HTR-8/SVneo (cell line): ENCODE data around the gene CYP2W1.

ENCODE experiments used
- DNase-seq: peaks from one replicate; pipeline ENCODE4 v3.0.0; 2011; ENCODE audit warnings: low spot score, mixed read lengths; ENCODE audit not compliant: insufficient read length
- FAIRE-seq: peaks from 2 replicates; lab custom pipeline; 2011; peaks lifted over from hg19 to GRCh38; lab: Jason Lieb, UNC

Gene CYP2W1

DNA sequence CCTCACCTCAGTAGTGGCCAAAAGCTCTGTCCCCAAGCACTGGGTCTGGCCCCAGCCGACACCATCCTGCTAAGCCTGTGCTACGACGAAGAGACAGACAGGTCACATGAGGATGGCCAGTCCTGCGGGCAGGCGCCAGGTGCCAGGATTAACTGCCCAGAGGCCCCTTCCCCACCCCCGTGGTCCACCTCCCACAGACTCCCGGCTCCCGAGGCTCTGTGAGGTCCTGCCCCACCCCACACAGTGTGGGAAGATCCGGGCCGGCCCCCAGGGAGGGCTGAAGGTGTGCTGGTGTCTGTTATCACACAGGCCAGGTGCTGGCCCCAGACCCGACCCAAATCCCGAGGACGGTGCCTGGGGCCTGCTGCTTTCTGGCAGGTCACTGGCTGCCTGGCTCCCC lies 27.2 kb downstream of the CYP2W1 start:
- DNase-seq: no peak
- FAIRE-seq: no peak

DNA sequence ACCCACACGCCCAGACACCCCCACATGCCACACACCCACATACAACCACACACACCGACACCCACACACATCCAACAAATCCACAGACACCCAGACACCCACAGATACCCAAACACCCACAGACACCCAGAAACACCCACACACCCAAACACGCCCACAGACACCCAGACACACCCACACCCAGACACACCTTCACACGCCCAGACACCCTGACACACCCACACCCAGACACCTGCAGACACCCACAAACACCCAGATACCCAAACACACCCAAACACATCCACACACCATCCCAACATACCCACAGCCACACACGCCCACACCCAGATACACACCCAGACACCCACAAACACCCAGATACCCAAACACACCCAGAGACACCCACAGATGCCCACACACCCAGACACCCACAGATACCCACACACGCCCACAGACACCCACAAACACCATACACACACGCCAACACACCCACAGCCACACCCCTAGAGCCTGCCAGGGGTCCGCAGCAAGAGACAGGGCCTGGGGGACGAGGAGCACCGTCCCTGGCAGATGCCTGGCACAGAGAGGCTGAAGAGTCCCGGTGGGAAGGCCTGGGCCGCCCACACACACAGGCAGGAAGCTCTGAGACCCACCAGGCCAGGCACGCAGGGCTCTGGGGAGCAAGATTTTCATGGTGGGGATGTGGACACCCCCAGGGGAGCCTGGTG lies 28.5 kb downstream of the CYP2W1 start:
- FAIRE-seq (peak; percentile 40), DNase-seq (no peak)

DNA sequence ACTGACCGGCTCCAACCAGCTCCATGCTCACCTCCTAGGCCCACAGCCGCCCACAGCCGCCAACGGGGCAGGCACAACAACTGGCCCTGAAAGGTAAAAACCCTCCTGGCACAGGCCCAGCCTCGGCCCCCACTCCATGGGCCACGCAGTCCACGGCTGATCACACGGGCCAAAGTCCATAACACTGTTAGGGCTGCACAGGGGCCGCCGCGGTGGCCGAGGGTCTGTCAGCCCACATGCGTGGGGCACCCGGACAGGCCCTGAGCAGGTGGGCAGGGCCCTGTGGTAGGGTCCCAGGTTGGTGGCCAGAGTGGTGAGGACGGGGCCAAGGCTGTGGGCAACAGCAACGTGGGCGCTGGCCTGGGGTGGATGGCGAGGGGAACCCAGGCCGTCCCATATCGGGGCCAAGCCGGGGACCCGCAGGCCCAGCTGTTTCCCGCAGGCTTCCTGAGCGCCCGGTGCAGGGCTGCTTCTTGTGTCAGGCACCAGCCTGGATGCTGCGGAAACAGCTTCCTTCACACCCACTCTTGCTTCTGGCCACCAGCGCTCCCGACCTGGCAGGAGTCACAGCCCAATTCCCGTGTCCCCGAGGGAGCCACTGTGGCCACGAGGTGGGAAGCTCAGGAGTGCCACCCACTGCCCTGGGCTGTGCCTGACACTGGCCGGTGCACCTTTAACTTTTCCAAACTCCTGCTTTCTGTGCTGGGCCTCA lies 29.2 kb downstream of the CYP2W1 start:
- DNase-seq (no peak), FAIRE-seq (no peak)

DNA sequence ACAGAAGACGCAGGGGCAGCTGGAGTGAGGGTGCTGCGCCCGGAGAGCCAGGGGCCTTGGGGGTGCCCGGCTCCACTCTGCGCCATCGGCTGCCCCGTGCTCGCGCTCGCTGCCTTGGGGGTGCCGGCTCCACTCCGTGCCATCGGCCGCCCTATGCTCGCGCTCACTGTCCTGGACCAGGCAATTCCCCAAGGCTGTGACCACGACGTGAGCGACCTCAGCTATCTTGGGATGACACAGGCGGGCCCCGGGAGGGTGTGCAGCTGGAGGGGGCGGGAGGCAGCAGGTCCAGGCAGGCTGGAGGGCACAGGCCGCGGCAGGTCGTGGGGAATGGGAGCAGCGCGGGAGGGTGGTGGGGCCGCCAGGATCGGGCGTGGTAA lies 29.7 kb downstream of the CYP2W1 start:
- FAIRE-seq: peak; percentile 4
- DNase-seq: no peak

DNA sequence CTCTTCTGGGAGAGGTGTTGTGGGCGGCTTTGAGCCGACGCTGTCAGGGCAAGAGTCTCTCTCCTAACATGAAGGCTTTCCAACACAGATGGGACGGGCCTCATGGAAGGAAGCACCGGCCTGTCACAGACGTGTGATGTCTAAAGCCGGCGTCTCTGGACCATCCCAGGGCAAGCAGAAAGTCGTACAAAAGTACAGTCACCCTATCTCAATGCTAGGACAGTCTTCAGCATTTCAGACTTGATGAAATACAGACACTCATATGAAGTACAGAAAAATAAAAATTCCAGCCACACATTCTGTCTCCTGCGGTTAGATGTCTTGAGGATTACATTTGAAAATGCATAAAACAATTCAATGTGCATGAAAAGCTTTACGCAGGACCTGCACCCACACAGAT lies 30.6 kb downstream of the CYP2W1 start:
- FAIRE-seq (no peak), DNase-seq (no peak)

DNA sequence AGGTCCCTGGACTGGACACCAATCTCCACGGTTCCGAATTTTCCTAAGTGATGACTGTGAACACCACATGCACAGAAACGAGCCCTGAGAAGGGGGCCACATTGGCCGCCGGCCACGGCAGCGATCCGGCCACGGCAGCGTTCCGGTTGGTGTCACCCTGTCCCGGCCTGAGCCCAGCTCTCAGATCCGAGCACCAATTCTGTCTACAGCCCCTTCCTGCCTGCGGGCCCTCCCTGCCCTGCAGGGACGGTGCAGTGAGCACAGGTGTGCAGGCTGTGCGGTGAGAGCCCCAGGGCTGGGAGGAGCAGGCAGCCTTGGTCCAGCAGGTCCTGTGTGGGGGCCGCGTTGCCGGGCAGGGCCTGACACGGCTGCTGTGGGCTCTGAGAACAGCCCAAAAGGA lies 31.7 kb downstream of the CYP2W1 start:
- FAIRE-seq (no peak), DNase-seq (no peak)

- FAIRE-seq (no peak), DNase-seq (no peak)
These were observed 32.5 kb downstream of the CYP2W1 start for GRCh38 chr7:1015196-1016121.

- FAIRE-seq (no peak), DNase-seq (no peak)
These were observed 33.9 kb downstream of the CYP2W1 start for GRCh38 chr7:1016577-1017531.

DNA sequence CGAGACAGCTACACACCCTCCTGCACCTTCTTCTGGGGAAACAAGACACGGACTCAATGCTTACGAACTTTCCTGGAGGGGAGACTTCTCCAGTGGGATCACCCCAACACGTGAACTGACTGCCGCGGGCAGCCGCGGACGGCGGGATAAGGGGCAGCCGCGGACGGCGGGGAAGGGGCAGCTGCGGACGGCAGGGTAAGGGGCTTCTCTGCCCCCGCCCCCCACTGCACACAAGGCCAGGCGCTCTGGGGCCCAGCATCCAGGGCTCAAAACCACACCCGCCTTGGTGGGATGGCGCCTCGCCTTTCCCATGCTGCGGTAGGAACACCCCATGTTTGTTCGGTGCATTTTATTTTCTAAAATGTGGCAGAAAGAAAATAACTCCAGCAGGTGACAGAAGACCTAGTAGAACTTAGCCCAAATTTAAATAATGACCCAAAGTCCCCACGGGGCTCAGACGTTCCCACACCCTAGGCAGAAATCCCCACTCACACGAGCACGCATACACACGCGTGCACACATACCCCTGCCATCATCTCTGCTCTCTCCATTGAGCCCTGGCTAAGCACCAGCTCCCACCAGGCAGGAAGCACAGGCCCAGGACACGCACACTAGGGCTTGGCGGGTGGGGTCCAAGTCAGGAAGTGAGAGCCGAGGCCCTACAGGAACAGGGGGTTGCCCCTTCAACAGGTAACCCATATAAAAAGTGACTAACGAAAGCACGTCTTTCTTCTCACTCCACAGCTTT lies 34.8 kb downstream of the CYP2W1 start:
- FAIRE-seq: no peak

DNA sequence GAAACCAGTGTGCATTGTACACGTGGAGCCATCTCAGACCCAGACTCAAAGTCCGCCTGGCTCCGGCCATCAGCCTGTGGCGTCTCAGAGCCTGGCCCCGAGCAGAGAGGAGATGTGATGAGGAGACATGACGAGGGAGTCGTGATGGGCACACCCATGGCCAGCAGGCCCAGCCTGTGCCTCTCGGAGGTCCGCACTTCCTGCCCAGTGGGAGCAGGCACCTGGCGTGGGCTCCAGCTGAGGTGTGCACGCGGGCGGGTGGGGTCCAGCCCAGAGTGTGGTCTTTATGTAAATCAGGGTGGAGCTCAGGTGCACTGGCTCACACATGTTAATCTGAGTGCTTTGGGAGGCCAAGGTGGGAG lies 35.3 kb downstream of the CYP2W1 start:
- DNase-seq: no peak
- no peak for FAIRE-seq

More for the DNA sequence above, 34.8 kb downstream of the CYP2W1 start:
- DNase-seq: no peak

DNA sequence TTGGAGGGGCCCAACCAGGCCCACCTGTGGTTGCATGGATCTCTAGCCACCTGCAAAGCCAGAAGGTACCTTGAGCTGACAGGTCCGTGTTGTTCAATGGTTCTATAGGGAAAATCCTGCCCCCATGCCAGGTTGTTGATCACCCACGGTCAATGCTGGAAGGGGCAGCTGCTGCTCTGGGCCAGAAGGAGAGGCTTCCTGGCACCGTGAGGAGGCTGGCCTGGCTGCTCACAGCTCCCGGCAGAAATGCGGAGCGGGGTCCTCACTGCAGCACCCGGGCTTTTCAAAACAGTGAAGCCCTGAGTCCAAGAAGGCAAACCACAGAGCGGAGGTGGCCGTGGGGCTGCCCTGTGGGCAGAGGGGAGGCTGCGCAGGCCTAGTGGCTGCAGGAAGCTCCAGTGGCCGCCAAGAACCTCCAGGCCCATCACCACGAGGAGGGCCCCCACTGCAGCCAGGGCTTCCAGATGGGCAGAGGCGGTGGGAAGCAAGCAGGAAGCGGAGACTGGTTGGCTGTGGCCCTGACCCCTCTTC lies 36.3 kb downstream of the CYP2W1 start:
- FAIRE-seq (no peak), DNase-seq (no peak)

DNA sequence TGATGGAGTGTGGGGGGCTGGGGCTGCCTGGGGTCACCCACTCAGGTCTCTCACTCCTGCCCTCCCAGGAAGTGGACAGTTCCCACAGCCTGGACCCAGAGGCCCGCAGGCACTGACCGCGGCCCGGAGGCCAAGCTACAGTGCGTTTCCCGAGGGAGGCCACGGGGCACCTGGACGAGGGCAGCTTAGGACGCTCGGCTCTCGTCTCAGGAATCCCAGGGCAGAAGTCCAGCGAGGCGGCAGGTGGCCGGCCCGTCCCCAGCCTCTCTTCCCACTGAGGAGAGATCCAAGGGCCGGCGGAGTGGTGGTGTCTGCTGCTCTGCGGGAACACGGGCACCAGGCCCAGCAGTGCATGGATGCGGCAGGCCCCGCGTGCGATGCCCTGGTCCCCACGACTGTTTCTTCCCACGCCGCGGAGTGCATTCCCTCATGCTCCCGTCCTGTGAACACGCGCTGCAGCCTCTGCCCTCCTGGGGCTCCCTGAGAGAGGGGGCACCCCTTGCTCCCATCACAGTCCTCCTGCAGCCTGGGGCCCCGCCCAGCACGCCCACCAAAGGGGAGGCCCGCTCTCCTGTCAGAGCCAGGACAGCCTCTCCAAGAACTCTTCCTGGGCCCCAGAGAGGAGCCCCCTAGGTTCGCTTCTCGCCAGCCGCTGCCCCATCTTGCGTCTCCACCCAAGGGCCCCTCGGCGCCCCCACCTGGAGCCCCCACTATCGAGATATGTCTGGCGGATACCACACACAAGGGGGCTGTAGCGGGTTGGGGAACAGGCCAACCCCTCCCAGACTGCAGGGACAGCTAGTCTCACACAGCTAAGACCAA lies 37.0 kb downstream of the CYP2W1 start:
- no peak for FAIRE-seq
- DNase-seq: no peak

DNA sequence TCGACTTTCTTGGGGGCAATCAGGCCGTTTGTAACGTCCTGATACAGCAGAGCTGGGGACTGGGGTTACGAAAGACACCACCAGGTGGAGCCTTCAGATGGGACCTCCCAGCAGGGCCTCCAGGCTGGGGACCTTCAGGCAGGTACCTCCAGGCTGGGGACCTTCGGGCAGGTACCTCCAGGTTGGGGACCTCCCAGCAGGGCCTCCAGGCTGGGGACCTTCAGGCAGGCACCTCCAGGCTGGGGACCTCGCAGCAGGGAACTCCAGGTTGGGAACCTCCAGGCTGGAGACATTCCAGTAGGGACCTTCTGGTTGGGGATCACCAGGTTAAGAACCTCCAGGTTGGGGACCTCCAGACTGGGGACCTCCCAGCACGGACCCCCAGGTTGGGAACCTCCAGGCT lies 37.9 kb downstream of the CYP2W1 start:
- DNase-seq (no peak), FAIRE-seq (no peak)

GRCh38 chr7:1021366-1021765 lies 38.4 kb downstream of the CYP2W1 start:
- DNase-seq (no peak), FAIRE-seq (peak; percentile 76)

GRCh38 chr7:1021931-1022330 lies 39.0 kb downstream of the CYP2W1 start:
- peak; percentile 69 for FAIRE-seq

DNA sequence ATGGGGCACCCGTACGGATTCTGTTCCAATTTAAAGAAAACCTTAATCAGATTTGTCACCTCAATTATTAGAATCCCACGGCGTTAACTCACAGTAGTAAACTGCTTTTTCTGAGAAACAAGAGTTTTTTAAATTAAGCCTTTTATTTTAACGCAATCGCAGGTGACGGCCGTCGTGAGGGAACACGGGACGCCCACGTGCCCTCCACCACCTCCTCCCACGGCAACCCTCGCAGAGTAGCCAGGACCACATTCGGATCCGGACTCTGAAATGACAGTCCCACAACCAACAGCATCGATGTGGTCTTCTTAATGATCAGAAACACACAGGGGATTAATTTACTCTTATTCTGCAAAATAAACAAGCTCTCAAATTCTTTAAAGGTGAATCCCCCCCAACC lies 39.4 kb downstream of the CYP2W1 start:
- DNase-seq: no peak
- no peak for FAIRE-seq

More at GRCh38 chr7:1021931-1022330, 39.0 kb downstream of the CYP2W1 start:
- no peak for DNase-seq

DNA sequence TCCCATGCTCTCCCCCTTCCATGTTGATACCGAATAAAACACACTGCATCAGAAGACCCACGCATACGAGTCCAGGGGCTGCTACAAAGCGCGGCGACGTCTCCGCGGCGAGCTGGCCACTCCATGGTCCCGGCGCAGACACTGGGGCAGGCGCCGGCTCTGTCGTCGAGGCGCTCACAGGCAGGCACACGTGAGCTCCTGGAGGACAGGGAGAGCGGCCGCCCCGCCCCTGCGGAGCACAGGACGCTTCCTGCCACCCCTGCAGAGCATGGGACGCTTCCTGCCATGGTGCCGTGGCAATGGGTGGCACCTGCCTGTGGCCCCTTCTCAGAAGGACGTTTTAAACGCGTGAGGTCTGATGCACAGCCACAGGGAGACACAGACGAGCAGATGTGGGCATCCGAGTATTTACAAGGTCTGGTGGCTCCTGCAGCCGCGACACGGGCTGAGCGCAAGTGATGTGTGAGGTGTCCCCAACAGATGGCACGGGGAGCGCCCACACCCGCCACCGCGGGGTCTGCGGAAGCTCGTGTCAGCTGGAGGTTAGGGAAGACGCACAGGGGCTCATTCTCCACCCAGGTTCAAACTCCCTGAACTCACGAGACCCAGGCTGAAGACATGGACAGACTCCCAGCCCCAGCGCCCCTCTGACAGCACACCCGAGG lies 40.0 kb downstream of the CYP2W1 start:
- FAIRE-seq: no peak

More for the DNA sequence above, 40.0 kb downstream of the CYP2W1 start:
- no peak for DNase-seq
